ENCODE results near the gene C10orf95. TPM values are rescaled to one million over a fixed set of nuclear protein-coding genes. Genes with fewer than 3 reads are reported as not detected.

The C10orf95 gene
- total and polyA plus RNA-seq, 2 donors (not counting 3 experiments of a cell fraction or from before 2014, with no cell fraction given) = 0.08 TPM; not detected in 1

DNA sequence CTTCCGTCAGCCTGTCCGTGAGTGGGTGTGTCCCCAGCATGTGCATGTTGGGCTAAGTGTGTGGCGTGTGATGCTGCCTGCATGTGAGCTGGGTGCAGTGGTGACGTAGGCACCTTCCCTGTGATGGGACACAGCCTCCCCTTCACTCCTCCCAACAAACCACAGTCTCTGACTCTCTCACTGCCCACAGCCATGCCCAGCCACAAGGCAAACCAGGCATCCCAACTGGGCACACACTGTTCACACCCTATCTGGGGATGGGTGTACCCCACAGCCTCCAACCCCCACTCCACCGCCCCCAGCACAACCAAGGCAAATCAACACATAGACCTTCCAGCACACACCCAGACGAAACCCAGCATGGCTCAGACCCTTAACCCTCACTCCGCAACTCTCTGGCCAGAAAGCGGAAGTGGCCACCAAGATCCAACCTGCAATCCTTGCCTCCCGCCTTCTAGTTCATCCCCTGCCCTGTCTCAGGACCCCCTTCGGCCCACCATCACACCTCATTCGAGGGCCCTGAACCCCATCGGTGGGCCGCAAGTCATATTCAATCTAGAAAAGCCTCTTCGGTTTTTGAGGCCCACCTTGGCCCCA lies 43.1 kb downstream of the C10orf95 start:
- ChIA-PET POLR2A (no interaction called here), CTCF (interaction anchor here (1.5 to 2.8 kb wide), 2 partner anchors 23 to 178 kb away, joined by 4 to 8 read pairs; no protein-coding TSS in a partner anchor)
- no peaks in the 10 kb centered on the region for H3K36me3 ChIP-seq (ENCODE audit: control insufficient read depth in 2 of 2, extremely low read depth in 1 of 2, insufficient read depth in 2 of 2, low read length in 2 of 2)
- H3K27ac ChIP-seq (ENCODE audit: insufficient read depth, low read depth, low read length) = no peak overlapping the region
- H3K27me3 ChIP-seq (ENCODE audit: control insufficient read depth in 2 of 2, insufficient read depth in 2 of 2, low read length in 2 of 2) = peaks cover 40 to 50% of the 10 kb centered on the region in 2 experiments
- no peak overlapping the region for H3K4me3 ChIP-seq (replicated peaks in 1 of 3; ENCODE audit: insufficient read depth in 1 of 3, low read depth in 1 of 3, low read length in 3 of 3)
- no peak overlapping the region for H3K9ac ChIP-seq (replicated peaks; ENCODE audit: extremely low read depth, insufficient read depth, low read length)
- no peaks in the 10 kb centered on the region for H3K9me1 ChIP-seq (replicated peaks; ENCODE audit: control insufficient read depth, extremely low read depth, insufficient read depth, low read length)
- FAIRE-seq = no peak
- H3K4me2 ChIP-seq (ENCODE audit: insufficient read depth, low read length) = no peak overlapping the region
- H3K4me1 ChIP-seq (ENCODE audit: control insufficient read depth, extremely low read depth, insufficient read depth, low read length) = no peaks in the 10 kb centered on the region
- H3K79me2 ChIP-seq (ENCODE audit: control insufficient read depth, insufficient read depth, low read length) = no peaks in the 10 kb centered on the region
- no peak overlapping the region for H2AFZ ChIP-seq (ENCODE audit: low read depth, low read length)
- no peak for DNase-seq (ENCODE audit: low read depth, low spot score)
- H3K9me3 ChIP-seq (replicated peaks; ENCODE audit: control insufficient read depth, insufficient read depth, low read length) = no peaks in the 10 kb centered on the region
- TF ChIP-seq GATA2 (IDR thresholded peaks at IDR 0.05; ENCODE audit: insufficient read depth, insufficient read length, low read depth, low read length) (no peak), POLR2A (IDR thresholded peaks at IDR 0.05; ENCODE audit: low read depth, low read length) (no peak), EZH2 (IDR thresholded peaks at IDR 0.05; ENCODE audit: borderline replicate concordance, low read depth, low read length, severe bottlenecking) (no peak), POLR2AphosphoS5 (IDR thresholded peaks at IDR 0.05; ENCODE audit: insufficient read depth, low read depth, low read length) (no peak), FOS (IDR thresholded peaks at IDR 0.05; ENCODE audit: borderline replicate concordance, insufficient read depth, low read length) (no peak), MYC (IDR thresholded peaks at IDR 0.05; ENCODE audit: low read depth, low read length) (no peak), JUN (IDR thresholded peaks at IDR 0.05; ENCODE audit: borderline replicate concordance, insufficient read depth, insufficient read length, low read depth) (no peak)
- TF ChIP-seq, protein P1, sequence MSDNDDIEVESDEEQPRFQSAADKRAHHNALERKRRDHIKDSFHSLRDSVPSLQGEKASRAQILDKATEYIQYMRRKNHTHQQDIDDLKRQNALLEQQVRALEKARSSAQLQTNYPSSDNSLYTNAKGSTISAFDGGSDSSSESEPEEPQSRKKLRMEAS (IDR thresholded peaks at IDR 0.05; ENCODE audit: insufficient read depth, insufficient read length) = no peak
- TF ChIP-seq, protein P2, sequence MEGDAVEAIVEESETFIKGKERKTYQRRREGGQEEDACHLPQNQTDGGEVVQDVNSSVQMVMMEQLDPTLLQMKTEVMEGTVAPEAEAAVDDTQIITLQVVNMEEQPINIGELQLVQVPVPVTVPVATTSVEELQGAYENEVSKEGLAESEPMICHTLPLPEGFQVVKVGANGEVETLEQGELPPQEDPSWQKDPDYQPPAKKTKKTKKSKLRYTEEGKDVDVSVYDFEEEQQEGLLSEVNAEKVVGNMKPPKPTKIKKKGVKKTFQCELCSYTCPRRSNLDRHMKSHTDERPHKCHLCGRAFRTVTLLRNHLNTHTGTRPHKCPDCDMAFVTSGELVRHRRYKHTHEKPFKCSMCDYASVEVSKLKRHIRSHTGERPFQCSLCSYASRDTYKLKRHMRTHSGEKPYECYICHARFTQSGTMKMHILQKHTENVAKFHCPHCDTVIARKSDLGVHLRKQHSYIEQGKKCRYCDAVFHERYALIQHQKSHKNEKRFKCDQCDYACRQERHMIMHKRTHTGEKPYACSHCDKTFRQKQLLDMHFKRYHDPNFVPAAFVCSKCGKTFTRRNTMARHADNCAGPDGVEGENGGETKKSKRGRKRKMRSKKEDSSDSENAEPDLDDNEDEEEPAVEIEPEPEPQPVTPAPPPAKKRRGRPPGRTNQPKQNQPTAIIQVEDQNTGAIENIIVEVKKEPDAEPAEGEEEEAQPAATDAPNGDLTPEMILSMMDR (IDR thresholded peaks at IDR 0.05; ENCODE audit: extremely low read depth in 1 of 2, insufficient read depth in 1 of 2, low read depth in 1 of 2, low read length in 2 of 2) = no peak
- no peaks in the 10 kb centered on the region for H4K20me1 ChIP-seq (replicated peaks; ENCODE audit: control insufficient read depth, extremely low read depth, insufficient read depth, low read length)
- dilution Hi-C loops (cut with MboI; ENCODE audit: extremely low pct_ligation_motif_present, low sequenced_read_pairs) = no loop called here
- no TSS peak for BruUV-seq (replicated peaks)
- intact Hi-C loops (cut with micrococcal nuclease) = no loop called here
